ENCODE data around the gene CEP43.

CEP43 gene

DNA sequence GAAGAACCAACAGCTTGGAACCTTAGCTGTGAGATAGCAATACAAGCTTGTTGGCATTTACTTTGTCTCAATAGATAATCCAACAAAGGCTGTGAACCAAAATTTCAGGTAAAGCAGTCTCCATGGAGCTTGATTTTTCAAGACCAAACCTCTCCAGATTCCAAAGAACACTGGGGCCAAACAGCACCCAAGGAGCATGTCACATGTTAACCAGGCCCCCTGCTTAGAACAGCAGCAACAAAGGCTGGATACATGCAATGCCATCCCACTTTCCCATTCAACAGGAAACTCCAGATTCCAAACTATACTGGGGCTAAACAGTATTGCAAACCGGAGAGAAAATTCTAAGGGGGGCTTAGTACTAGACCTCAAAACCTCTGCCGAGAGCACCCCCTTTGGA lies 27.1 kb upstream of the CEP43 start:
- Histone ChIP-seq H3K27me3 (no peaks in the 10 kb centered on the region), H3K4me1 (no peaks in the 10 kb centered on the region), H3K36me3 (no peaks in the 10 kb centered on the region), H3K4me3 (no peak overlapping the region), H3K9me3 (no peaks in the 10 kb centered on the region), H3K27ac (no peak overlapping the region)
- intact Hi-C loops (cut with DNase I; ENCODE audit: low total_unique reads), result no loop called here
- no peak for DNase-seq
- TF ChIP-seq, protein P1, sequence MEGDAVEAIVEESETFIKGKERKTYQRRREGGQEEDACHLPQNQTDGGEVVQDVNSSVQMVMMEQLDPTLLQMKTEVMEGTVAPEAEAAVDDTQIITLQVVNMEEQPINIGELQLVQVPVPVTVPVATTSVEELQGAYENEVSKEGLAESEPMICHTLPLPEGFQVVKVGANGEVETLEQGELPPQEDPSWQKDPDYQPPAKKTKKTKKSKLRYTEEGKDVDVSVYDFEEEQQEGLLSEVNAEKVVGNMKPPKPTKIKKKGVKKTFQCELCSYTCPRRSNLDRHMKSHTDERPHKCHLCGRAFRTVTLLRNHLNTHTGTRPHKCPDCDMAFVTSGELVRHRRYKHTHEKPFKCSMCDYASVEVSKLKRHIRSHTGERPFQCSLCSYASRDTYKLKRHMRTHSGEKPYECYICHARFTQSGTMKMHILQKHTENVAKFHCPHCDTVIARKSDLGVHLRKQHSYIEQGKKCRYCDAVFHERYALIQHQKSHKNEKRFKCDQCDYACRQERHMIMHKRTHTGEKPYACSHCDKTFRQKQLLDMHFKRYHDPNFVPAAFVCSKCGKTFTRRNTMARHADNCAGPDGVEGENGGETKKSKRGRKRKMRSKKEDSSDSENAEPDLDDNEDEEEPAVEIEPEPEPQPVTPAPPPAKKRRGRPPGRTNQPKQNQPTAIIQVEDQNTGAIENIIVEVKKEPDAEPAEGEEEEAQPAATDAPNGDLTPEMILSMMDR (IDR thresholded peaks at IDR 0.05), result no peak

DNA sequence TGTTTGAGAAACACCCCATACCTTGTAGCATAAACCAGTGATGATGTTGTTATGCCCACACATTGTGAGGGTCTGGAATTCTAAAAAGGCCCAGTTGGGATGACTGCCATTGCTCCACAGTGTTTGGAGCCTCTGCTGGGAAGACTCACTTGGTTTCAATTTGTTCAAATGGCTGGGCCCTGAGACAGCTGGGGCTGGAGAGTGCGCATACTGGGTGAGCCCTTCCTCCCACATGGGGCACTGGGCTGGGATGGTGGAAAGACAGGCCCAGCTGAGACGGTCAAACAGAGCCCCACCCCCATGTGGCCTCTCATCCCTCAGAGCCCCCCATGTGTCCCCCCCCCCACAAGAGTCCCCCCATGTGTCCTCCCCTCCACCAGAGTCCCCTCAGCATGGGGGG lies 22.6 kb upstream of the CEP43 start:
- TF ChIP-seq, protein P1 (IDR thresholded peaks at IDR 0.05), result no peak
- intact Hi-C loops (cut with DNase I; ENCODE audit: low total_unique reads), result no loop called here
- no peak for DNase-seq
- Histone ChIP-seq H3K27ac (no peak overlapping the region), H3K36me3 (no peaks in the 10 kb centered on the region), H3K9me3 (no peaks in the 10 kb centered on the region), H3K4me3 (no peak overlapping the region), H3K27me3 (no peaks in the 10 kb centered on the region), H3K4me1 (no peaks in the 10 kb centered on the region)

DNA sequence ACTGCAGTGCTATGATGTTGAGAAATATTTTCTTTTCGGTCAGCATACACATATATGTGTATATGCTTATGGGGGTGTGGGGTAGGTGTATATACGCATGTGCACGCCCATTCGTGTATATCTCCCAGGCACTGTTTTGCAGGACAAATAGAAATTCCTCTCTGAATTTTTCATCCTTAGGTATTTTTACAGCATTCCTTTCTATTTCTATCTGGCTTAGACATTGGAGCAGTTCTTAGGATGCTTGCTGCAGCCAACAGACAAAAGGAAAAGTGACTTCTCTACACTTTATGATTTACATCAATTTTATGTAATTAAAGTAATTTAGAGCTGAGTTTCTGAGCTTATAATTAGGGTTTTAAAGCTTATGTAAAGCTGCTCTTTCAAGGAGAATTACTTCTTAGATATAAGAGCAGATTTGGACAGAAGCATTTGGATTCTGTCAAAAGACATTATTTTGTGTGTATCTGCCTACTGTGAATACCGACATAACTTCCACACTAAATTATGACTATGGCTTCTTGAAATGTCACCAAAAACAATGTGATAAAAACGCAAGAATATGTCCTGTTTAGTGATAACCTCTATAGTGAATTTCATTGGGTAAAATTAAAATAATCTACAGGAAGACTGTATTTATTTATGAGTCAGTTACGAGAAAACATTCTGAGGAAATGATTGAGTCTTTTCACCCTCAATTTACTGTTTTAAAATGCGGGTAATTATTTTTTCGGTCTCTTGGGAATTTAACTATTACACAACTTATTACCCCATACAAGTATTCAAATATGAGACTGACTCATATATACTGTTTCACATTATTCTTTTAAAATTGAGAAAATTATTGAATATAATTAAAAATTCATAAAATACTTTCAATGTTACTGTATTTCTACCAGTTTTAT lies 21.3 kb upstream of the CEP43 start:
- Histone ChIP-seq H3K27me3 (no peaks in the 10 kb centered on the region), H3K4me1 (no peaks in the 10 kb centered on the region), H3K9me3 (no peaks in the 10 kb centered on the region), H3K36me3 (no peaks in the 10 kb centered on the region), H3K4me3 (no peak overlapping the region), H3K27ac (no peak overlapping the region)
- intact Hi-C loops (cut with DNase I; ENCODE audit: low total_unique reads), result no loop called here
- DNase-seq, result no peak
- TF ChIP-seq, protein P1 (IDR thresholded peaks at IDR 0.05), result no peak

DNA sequence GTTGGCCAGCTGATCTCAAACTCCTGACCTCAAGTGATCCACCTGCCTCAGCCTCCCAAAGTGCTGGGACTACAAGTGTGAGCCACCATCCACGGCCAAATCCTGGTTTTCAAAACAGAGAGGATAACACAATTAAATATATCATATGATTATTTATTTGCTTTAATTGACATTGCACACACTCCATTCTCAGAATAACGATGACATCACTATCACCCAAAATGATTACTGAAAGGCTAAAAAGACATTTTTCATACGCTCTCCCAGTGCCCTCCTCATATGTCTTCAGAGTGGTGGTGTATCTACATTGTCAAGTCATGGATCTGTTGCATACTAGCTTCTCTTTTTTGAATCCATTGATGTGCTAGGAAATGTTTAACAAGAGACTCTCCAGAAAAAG lies 18.5 kb upstream of the CEP43 start:
- Histone ChIP-seq H3K4me3 (no peak overlapping the region), H3K9me3 (no peaks in the 10 kb centered on the region), H3K36me3 (no peaks in the 10 kb centered on the region), H3K4me1 (no peaks in the 10 kb centered on the region), H3K27ac (no peak overlapping the region), H3K27me3 (no peaks in the 10 kb centered on the region)
- TF ChIP-seq, protein P1 (IDR thresholded peaks at IDR 0.05), result no peak
- no peak for DNase-seq
- intact Hi-C loops (cut with DNase I; ENCODE audit: low total_unique reads), result no loop called here

DNA sequence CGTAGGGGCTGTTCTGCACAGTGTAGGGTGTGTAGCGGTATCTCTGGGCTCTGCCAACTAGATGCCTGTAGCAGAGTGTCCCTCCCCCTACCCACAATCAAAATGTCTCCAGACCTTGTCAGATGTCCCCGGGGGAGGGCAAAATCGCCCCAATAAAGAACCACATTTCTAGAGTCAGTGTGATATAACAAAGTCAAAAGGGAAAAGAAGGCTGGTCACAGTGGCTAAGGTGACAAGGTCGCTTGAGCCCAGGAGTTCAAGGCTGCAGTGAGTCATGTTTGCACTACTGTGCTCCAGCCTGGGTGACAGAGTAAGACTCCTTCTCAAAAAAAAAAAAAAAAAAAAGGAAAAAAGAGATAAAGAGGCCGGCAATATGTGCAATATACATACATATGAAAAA lies 11.7 kb upstream of the CEP43 start:
- peaks cover 0 to 3% (median 0%) of the 10 kb centered on the region in 4 donors for H3K4me1 ChIP-seq
- TF ChIP-seq, protein P1 (IDR thresholded peaks at IDR 0.05), result no peak
- intact Hi-C loops (cut with DNase I; ENCODE audit: low total_unique reads), result no loop called here

More for the DNA sequence above, 11.7 kb upstream of the CEP43 start:
- no peak for DNase-seq
- Histone ChIP-seq H3K36me3 (no peaks in the 10 kb centered on the region), H3K9me3 (no peaks in the 10 kb centered on the region), H3K27me3 (no peaks in the 10 kb centered on the region), H3K27ac (no peak overlapping the region), H3K4me3 (no peak overlapping the region)

Measured in tibial artery (tissue), 4 donors.